ENCODE data around the gene C2CD4C.
A peak's percentile ranks its signal among the peaks of the same experiment; 100 is the strongest.

The C2CD4C gene

GRCh38 chr19:379796-380195, 29.2 kb downstream of the C2CD4C start:
- no peak for DNase-seq

GRCh38 chr19:378706-379105, 30.2 kb downstream of the C2CD4C start:
- DNase-seq = no peak

- DNase-seq = no peak
These were observed 31.0 kb downstream of the C2CD4C start for GRCh38 chr19:377801-378581.

- no peak for DNase-seq
These were observed 32.9 kb downstream of the C2CD4C start for GRCh38 chr19:376111-376470.

- DNase-seq = no peak
These were observed 33.4 kb downstream of the C2CD4C start for GRCh38 chr19:375395-376110.

- DNase-seq = no peak
These were observed 34.1 kb downstream of the C2CD4C start for GRCh38 chr19:374886-375235.

GRCh38 chr19:374183-374885, 34.6 kb downstream of the C2CD4C start:
- no peak for DNase-seq

GRCh38 chr19:373391-374182, 35.4 kb downstream of the C2CD4C start:
- no peak for DNase-seq

GRCh38 chr19:372306-372890, 36.5 kb downstream of the C2CD4C start:
- no peak for DNase-seq

- DNase-seq = no peak
These were observed 37.3 kb downstream of the C2CD4C start for GRCh38 chr19:371501-372168.

- no peak for DNase-seq
These were observed 38.2 kb downstream of the C2CD4C start for GRCh38 chr19:370641-371330.

- no peak for DNase-seq
These were observed 39.1 kb downstream of the C2CD4C start for GRCh38 chr19:369876-370275.

GRCh38 chr19:369256-369655, 39.7 kb downstream of the C2CD4C start:
- no peak for DNase-seq

- DNase-seq = no peak
These were observed 40.3 kb downstream of the C2CD4C start for GRCh38 chr19:368630-369024.

- DNase-seq = peak in 1 of 2 donors; percentile 45
These were observed 40.9 kb downstream of the C2CD4C start for GRCh38 chr19:367963-368629.

- no peak for DNase-seq
These were observed 41.4 kb downstream of the C2CD4C start for GRCh38 chr19:367561-367960.

GRCh38 chr19:366951-367350, 42.0 kb downstream of the C2CD4C start:
- no peak for DNase-seq

GRCh38 chr19:366205-366783, 42.7 kb downstream of the C2CD4C start:
- no peak for DNase-seq

GRCh38 chr19:364496-365287, 44.3 kb downstream of the C2CD4C start:
- DNase-seq = no peak

Measured in inflammatory macrophage (primary cell).